Naive thymus-derived CD8-positive, alpha-beta T cell (primary cell): Measurements from ENCODE around the gene CLMN. TPM values are rescaled to one million over a fixed set of nuclear protein-coding genes. Genes with fewer than 3 reads are reported as not detected.

Source experiments
- ATAC-seq, 2 donors: fragments of 150-1000 bp; cut with Tn5 transposase in 1 of 2; sonication (Bioruptor Pico), chemical (Tn5 transposase) in 1 of 2; 1 replicate in 1 of 2; 2 replicates in 1 of 2; pipeline ENCODE4 v1.10.0; 2021; ENCODE audit warnings: mild to moderate bottlenecking in 2 of 2, moderate library complexity in 2 of 2
- POLR2A ChIA-PET: fragments of 350-600 bp; sonication (Branson Sonifier 250); formaldehyde crosslinking; loops from one replicate; lab custom pipeline; 2021; ENCODE audit warnings: antibody characterized with exemption; lab: Charles Lee
- DNase-seq, 10 donors: peaks; one replicate each; pipeline versions ENCODE4 v3.0.0 to v3.0.0-alpha.2; 2020 to 2022
- H3K27ac Mint-ChIP-seq, 10 donors: one replicate each; pipeline ENCODE4 v1.8.0; 2020 to 2022; ENCODE audit warnings: mild to moderate bottlenecking in 10 of 10, mixed read lengths in 10 of 10, moderate library complexity in 4 of 10, inconsistent platforms in 1 of 10
- H3K27me3 Mint-ChIP-seq, 5 donors: one replicate each; pipeline ENCODE4 v1.8.0; 2021 to 2022; ENCODE audit warnings: mixed read lengths in 5 of 5
- H3K36me3 Mint-ChIP-seq, 3 donors: one replicate each; pipeline ENCODE4 v1.8.0; 2020 to 2022; ENCODE audit warnings: mixed read lengths in 3 of 3, mild to moderate bottlenecking in 2 of 3, inconsistent platforms in 1 of 3
- H3K4me1 Mint-ChIP-seq, 4 donors: one replicate each; pipeline ENCODE4 v1.8.0; 2021 to 2022; ENCODE audit warnings: mixed read lengths in 4 of 4
- H3K4me3 Mint-ChIP-seq, 10 donors: one replicate each; pipeline ENCODE4 v1.8.0; 2020 to 2022; ENCODE audit warnings: mild to moderate bottlenecking in 10 of 10, mixed read lengths in 10 of 10, moderate library complexity in 6 of 10, inconsistent platforms in 1 of 10
- H3K9me3 Mint-ChIP-seq, 9 donors: one replicate each; pipeline ENCODE4 v1.8.0; 2020 to 2022; ENCODE audit warnings: mixed read lengths in 9 of 9, mild to moderate bottlenecking in 3 of 9, inconsistent platforms in 1 of 9, moderate library complexity in 1 of 9
- polyA plus RNA-seq, 3 donors: library from polyadenylated mRNA; unstranded; fragments of 300-500 nt; fragmentation: Illumina TruSeq; gene quantifications; one replicate each; pipeline ENCODE4 v1.2.3, GENCODE V29; 2021
- total RNA-seq, 8 experiments: library from RNA in 2 of 8; stranded (reverse) in 2 of 8; gene quantifications; one replicate each; pipeline ENCODE4 v1.2.3 and lab custom pipeline; 2021 to 2026

The CLMN gene
- total and polyA plus RNA-seq, 5 experiments from 2014 or later, result 0.07 to 2.2 (median 0.32) TPM

DNA sequence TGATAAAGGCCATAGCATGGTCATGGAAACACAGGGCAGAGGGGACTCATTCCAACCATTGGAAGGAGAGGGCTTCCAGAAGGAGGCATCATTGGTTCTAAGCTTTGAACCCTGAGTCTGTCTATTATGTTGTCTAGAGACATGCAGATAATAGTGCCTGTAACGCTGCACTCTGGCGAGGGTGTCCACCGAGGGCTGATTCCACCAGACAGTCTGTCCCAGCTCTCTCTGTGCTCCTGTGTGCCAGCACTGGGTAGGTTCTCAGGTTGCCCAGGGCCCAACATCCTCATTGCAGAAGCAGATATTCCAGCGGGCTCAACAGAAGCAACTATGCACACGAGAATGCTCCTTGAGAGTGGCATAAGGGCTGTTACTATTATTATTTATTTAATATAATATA, 18.7 kb upstream of the CLMN start:
- peaks cover 15 to 47% (median 25%) of the 10 kb centered on the region in 5 donors for H3K27me3 Mint-ChIP-seq
- no peaks in the 10 kb centered on the region for H3K36me3 Mint-ChIP-seq
- no peak overlapping the region for H3K4me3 Mint-ChIP-seq
- peaks cover 0 to 2% (median 0%) of the 10 kb centered on the region in 4 donors for H3K4me1 Mint-ChIP-seq
- peaks cover 0 to 3% (median 0%) of the 10 kb centered on the region in 9 donors for H3K9me3 Mint-ChIP-seq
- ATAC-seq (no peak), DNase-seq (no peak)
- POLR2A ChIA-PET, result no interaction called here
- H3K27ac Mint-ChIP-seq, result no peak overlapping the region

- no peak overlapping the region for H3K4me3 Mint-ChIP-seq
- peaks cover 13 to 47% (median 25%) of the 10 kb centered on the region in 5 donors for H3K27me3 Mint-ChIP-seq
- peaks cover 0 to 2% (median 0%) of the 10 kb centered on the region in 4 donors for H3K4me1 Mint-ChIP-seq
Observed at GRCh38 chr14:95337041-95337595, 17.4 kb upstream of the CLMN start.

DNA sequence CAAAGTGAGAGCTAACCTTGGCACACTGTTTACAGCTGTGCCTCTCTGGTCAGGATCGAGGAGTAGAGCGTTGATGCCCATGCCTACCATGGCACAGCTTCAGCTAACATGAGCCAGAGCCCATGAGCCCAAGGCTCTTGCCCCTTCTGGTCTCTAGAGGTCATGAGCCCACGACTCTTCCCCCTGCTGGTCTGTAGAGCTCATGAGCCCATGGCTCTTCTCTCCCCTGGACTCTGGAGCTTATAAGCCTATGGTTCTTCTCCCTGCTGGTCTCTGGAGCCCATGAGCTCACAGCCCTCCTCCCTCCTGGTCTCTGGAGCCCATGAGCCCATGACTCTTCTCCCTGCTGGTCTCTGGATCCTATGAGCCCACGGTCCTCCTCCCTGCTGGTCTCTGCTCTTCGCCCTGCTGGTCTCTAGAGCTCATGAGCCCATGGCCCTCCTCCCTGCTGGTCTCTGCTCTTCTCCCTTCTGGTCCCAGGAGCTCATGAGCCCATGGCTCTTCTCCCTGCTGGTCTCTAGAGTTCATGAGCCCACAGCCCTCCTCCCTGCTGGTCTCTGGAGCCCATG, 16.6 kb upstream of the CLMN start:
- peak overlapping the region in 1 of 10 donors; percentile 20 for H3K27ac Mint-ChIP-seq
- H3K4me3 Mint-ChIP-seq, result no peak overlapping the region
- H3K4me1 Mint-ChIP-seq, result peaks cover 0 to 2% (median 0%) of the 10 kb centered on the region in 4 donors
- ATAC-seq (no peak), DNase-seq (no peak)
- peaks cover 0 to 3% (median 0%) of the 10 kb centered on the region in 9 donors for H3K9me3 Mint-ChIP-seq
- peaks cover 10 to 41% (median 23%) of the 10 kb centered on the region in 5 donors for H3K27me3 Mint-ChIP-seq
- POLR2A ChIA-PET, result no interaction called here
- no peaks in the 10 kb centered on the region for H3K36me3 Mint-ChIP-seq

More at GRCh38 chr14:95337041-95337595, 17.4 kb upstream of the CLMN start:
- POLR2A ChIA-PET, result no interaction called here
- Mint-ChIP-seq H3K36me3 (no peaks in the 10 kb centered on the region), H3K27ac (peak overlapping the region in 1 of 10 donors; percentile 54), H3K9me3 (peaks cover 0 to 3% (median 0%) of the 10 kb centered on the region in 9 donors)
- DNase-seq, result no peak
- no peak for ATAC-seq

DNA sequence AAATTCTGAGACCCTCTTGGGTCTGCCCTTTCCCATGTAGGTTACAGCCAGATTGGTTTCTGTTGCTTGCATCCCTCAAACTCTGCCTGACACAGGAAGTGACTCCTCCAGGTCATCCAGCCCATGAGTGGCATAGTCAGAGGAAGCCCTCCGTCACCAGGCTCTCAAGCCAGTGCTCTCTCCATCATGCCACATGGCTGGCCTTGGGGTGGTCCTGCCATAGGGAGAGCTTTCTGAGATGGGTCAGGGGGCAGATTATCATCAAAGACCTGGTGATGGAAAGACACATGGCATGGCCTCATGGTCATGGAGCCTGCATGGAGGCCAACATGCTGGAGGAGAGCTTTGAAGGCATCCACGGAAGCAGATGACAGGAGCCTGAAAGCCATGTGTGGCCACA, 15.4 kb upstream of the CLMN start:
- no peak for ATAC-seq
- Mint-ChIP-seq H3K27ac (no peak overlapping the region), H3K9me3 (peaks cover 0 to 3% (median 0%) of the 10 kb centered on the region in 9 donors), H3K27me3 (peaks cover 6 to 32% (median 16%) of the 10 kb centered on the region in 5 donors), H3K4me1 (peaks cover 0 to 2% (median 0%) of the 10 kb centered on the region in 4 donors), H3K36me3 (no peaks in the 10 kb centered on the region), H3K4me3 (no peak overlapping the region)
- POLR2A ChIA-PET, result no interaction called here
- DNase-seq, result no peak

- Mint-ChIP-seq H3K27ac (no peak overlapping the region), H3K4me1 (peaks cover 0 to 2% (median under 1%) of the 10 kb centered on the region in 4 donors), H3K36me3 (no peaks in the 10 kb centered on the region), H3K9me3 (peaks cover 0 to 3% (median 0%) of the 10 kb centered on the region in 9 donors), H3K4me3 (no peak overlapping the region), H3K27me3 (peaks cover 9 to 35% (median 16%) of the 10 kb centered on the region in 5 donors)
- ATAC-seq (no peak), DNase-seq (no peak)
- POLR2A ChIA-PET, result no interaction called here
Observed at GRCh38 chr14:95334044-95334443, 14.3 kb upstream of the CLMN start.

- Mint-ChIP-seq H3K9me3 (peaks cover 0 to 3% (median 0%) of the 10 kb centered on the region in 9 donors), H3K27me3 (peaks cover 3 to 33% (median 13%) of the 10 kb centered on the region in 5 donors), H3K4me1 (peaks cover 0 to 15% (median 1%) of the 10 kb centered on the region in 4 donors), H3K4me3 (no peak overlapping the region), H3K27ac (no peak overlapping the region), H3K36me3 (no peaks in the 10 kb centered on the region)
- POLR2A ChIA-PET, result no interaction called here
- no peak for ATAC-seq
- DNase-seq, result peak in 1 of 10 donors; percentile 16
Observed at GRCh38 chr14:95332641-95333040, 12.9 kb upstream of the CLMN start.

- ATAC-seq, result no peak
- Mint-ChIP-seq H3K9me3 (peaks cover 0 to 3% (median 0%) of the 10 kb centered on the region in 9 donors), H3K4me3 (no peak overlapping the region), H3K27me3 (peaks cover 3 to 29% (median 12%) of the 10 kb centered on the region in 5 donors), H3K27ac (no peak overlapping the region), H3K36me3 (no peaks in the 10 kb centered on the region), H3K4me1 (peaks cover 0 to 23% (median 1%) of the 10 kb centered on the region in 4 donors)
- peak in 1 of 10 donors; percentile 49 for DNase-seq
- POLR2A ChIA-PET, result no interaction called here
Observed at GRCh38 chr14:95331708-95332408, 12.2 kb upstream of the CLMN start.

- H3K4me1 Mint-ChIP-seq, result peaks cover 0 to 29% (median 0%) of the 10 kb centered on the region in 4 donors
- no peaks in the 10 kb centered on the region for H3K36me3 Mint-ChIP-seq
- H3K9me3 Mint-ChIP-seq, result no peaks in the 10 kb centered on the region
- peaks cover 3 to 19% (median 7%) of the 10 kb centered on the region in 5 donors for H3K27me3 Mint-ChIP-seq
- no peak for ATAC-seq
- no peak overlapping the region for H3K4me3 Mint-ChIP-seq
- POLR2A ChIA-PET, result interaction anchor here (1.0 kb wide), 1 partner anchor 28 kb away, joined by 3 read pairs; no protein-coding TSS in a partner anchor
- H3K27ac Mint-ChIP-seq, result no peak overlapping the region
- DNase-seq, result no peak
Observed at GRCh38 chr14:95330591-95331370, 11.1 kb upstream of the CLMN start.

- DNase-seq (no peak), ATAC-seq (no peak)
- Mint-ChIP-seq H3K27ac (no peak overlapping the region), H3K4me3 (no peak overlapping the region), H3K9me3 (no peaks in the 10 kb centered on the region), H3K36me3 (no peaks in the 10 kb centered on the region), H3K4me1 (peaks cover 0 to 29% (median 0%) of the 10 kb centered on the region in 4 donors), H3K27me3 (peaks cover 3 to 18% (median 9%) of the 10 kb centered on the region in 5 donors)
- POLR2A ChIA-PET, result no interaction called here
Observed at GRCh38 chr14:95329941-95330340, 10.2 kb upstream of the CLMN start.

GRCh38 chr14:95328729-95329503, 9.2 kb upstream of the CLMN start:
- POLR2A ChIA-PET, result no interaction called here
- no peak for ATAC-seq

DNA sequence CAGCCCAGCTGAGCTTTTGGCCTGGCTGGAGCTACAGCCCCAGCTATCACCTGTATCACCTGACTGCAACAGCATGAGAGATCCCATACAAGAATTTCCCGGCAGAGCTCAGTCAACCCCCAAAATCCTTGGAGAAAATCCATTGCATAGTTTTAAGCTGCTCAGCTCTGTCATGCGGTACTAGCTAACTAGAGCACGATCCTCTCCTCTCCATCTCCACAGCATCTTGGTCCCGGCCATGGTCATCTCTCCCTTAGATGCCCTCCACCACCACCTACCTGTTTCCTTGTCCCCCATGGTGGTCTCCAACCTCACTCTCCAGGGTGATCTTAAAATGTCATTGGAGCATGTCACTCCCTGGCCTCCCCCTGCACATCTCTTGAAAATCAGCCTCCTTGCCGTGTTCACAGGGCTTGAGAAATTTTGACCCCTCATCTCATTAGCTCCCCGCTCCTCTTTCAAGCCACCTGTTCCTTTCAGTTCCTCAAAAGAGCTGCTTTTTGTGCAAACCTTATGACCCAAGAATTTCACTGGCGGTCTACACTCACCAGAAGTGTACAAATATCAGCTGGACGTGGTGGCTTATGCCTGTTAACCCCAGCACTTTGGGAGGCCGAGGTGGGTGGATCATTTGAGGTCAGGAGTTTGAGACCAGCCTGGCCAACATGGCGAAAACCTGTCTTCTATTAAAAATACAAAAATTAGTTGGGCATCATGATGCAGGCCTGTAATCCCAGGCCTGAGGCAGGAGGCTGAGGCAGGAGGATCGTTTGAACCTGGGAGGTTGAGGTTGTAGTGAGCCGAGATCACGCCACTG, 8.1 kb upstream of the CLMN start:
- Mint-ChIP-seq H3K27ac (peak overlapping the region in 2 of 10 donors; percentile 81 to 84), H3K4me1 (peaks cover 0 to 29% (median 0%) of the 10 kb centered on the region in 4 donors), H3K4me3 (peak overlapping the region in 1 of 10 donors; percentile 70), H3K36me3 (no peaks in the 10 kb centered on the region), H3K9me3 (no peaks in the 10 kb centered on the region), H3K27me3 (peaks cover 3 to 18% (median 10%) of the 10 kb centered on the region in 5 donors)
- ATAC-seq (peak in 1 of 2 donors; percentile 44), DNase-seq (no peak)
- POLR2A ChIA-PET, result no interaction called here

More at GRCh38 chr14:95328729-95329503, 9.2 kb upstream of the CLMN start:
- Mint-ChIP-seq H3K4me1 (peaks cover 0 to 29% (median 0%) of the 10 kb centered on the region in 4 donors), H3K9me3 (no peaks in the 10 kb centered on the region), H3K4me3 (no peak overlapping the region), H3K27ac (peak overlapping the region in 1 of 10 donors; percentile 84), H3K36me3 (no peaks in the 10 kb centered on the region), H3K27me3 (peaks cover 3 to 18% (median 10%) of the 10 kb centered on the region in 5 donors)
- DNase-seq, result no peak
